Measurements from ENCODE around the gene OR1L1. TPM values are rescaled to one million over a fixed set of nuclear protein-coding genes. Genes with fewer than 3 reads are reported as not detected.
A peak's percentile ranks its signal among the peaks of the same experiment; 100 is the strongest.

OR1L1 gene, protein sequence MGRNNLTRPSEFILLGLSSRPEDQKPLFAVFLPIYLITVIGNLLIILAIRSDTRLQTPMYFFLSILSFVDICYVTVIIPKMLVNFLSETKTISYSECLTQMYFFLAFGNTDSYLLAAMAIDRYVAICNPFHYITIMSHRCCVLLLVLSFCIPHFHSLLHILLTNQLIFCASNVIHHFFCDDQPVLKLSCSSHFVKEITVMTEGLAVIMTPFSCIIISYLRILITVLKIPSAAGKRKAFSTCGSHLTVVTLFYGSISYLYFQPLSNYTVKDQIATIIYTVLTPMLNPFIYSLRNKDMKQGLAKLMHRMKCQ
- not detected in 2 replicates for total RNA-seq
- polyA plus RNA-seq (2012): not detected

DNA sequence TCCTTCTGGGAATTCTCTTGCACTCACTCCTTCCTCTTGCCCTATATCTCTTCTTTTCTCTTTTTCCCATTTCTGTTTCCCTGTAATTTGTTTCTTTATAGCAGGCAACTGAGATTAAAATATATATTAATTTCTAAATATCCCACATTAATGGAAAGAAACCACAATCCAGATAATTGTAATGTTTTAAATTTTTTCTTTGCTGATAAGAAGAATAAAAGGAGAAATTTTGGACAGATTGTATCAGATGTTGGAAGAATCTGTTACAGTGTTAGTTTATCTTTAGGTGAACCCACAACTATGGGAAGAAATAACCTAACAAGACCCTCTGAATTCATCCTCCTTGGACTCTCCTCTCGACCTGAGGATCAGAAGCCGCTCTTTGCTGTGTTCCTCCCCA lies at the start of gene OR1L1:
Gene OR1L1 (plus strand): TSS at position 301 of the 400 bp plus-strand sequence. CDS start 0 bp downstream, at position 301.
- no peak for DNase-seq (ENCODE audit: low read depth)

DNA sequence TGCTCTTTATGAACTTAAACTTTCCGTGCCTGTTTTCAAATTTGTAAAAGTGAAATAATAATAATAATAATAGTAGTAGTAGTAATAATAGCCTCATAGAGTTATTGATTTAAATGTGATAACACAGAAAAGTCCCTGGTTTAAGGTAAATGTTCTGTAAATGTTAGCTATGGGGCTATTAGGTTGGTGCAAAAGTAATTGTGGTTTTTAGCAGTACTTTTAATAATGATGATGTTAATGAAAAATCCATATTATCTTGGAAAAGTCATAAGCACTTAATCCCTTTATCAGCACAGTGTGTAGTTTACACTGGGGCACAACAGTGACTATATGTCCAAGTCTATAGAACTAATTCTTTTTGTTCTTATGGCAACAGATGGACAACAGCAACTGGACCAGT lies 47.2 kb upstream of the OR1L1 start, which contains the start of gene OR1Q1:
Gene OR1Q1 (plus strand): TSS at position 377 of the 400 bp plus-strand sequence. CDS start 0 bp downstream, at position 377.
- DNase-seq (ENCODE audit: low read depth): no peak

DNA sequence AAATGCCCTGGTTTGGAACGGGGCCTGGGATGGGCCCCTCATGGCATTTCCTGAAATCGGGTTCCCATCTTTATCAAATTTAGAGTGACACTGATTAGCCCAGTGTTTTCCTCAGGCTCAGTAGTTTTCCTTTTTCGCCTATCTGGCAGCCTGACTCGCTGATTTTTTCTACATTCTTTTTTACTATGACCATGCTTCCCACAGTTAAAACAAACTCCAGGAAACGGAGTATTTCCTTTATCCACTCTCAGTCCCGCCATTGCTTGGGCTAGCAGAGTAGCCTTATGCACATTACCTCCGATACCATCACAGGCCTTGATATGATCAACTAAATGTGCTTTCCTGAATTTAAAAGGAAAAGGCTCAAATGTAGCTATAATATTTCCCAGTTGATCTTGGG lies 41.5 kb upstream of the OR1L1 start:
- DNase-seq (ENCODE audit: low read depth): no peak

DNA sequence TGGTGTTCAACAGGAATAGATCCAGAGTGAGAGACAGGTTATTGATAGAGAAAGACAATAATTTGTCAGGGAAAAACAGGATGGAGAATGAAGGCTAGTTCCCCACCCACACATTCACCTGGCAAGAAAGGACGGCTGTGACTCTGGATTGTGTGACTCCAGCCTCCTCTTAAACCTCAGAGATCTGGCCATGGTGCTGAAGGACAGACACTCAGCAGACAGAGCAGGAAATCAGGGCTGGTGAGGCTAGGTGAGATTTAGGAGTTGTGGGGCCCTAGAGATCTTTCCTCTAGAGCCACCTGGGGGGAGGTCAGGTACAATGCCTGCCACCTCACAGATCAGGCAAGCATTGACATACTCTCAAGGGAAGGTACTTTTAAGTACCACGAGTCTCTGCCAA lies 19.3 kb upstream of the OR1L1 start:
- DNase-seq (ENCODE audit: low read depth): peak; percentile 28

DNA sequence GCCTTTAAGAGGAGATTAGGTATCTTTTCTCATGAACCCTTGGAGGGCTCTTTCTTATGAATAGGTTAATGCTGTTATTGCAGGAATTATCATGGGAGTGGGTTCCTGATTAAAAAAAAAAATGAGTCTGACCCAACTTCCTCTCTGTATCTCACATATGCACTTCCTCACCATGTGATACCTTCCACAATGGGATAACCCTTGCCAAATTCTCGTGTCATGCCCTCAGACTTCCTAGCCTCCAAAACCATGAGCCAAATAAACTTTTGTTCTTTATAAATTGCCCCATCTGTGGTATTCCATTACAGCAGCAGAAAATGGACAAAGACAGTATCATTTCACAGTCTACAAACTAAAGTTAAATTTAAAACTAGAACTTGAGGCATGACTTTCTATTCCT lies 5.1 kb upstream of the OR1L1 start:
- no peak for DNase-seq (ENCODE audit: low read depth)

DNA sequence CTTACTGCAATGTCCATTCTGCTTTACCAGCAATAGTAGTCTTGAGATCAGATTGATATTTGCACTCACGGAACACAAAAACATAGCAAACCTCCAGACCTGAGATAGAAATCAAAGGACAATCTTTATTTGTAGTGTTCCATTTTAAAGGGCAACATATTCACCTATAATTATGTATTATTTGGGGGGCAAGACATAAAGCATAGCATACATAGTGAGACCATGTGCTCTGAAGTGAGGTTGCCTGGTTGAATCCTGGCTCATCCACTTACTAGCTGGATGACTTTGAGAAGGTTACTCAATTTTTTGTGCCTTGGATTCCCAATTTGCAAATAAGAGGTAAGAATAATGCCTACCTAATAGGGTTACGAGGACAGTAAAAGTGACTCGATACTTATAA lies 4.0 kb upstream of the OR1L1 start, which contains the start of gene OR1B1:
Gene OR1B1 (minus strand): TSS at position 101 of the 400 bp plus-strand sequence.
- no peak for DNase-seq (ENCODE audit: low read depth)

DNA sequence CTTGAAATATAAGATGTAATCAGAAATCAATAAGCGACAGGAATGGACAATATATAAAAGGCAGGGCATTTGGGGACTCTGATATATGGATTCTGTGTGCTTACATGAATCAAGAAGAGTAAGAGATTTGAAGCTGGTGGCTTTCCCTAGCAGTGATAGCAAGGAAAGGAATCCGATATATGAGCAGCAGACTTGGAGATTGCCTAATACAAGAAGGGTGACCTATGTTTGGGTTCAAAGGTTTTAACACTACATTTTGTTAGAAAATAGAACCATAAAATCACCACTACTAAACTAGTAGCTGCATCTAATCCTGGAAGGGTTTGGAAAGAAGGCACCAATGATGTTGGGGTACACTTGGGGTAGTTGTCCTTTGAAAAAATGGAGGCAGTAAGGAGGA lies 11.0 kb downstream of the OR1L1 start:
- DNase-seq (ENCODE audit: low read depth): no peak

DNA sequence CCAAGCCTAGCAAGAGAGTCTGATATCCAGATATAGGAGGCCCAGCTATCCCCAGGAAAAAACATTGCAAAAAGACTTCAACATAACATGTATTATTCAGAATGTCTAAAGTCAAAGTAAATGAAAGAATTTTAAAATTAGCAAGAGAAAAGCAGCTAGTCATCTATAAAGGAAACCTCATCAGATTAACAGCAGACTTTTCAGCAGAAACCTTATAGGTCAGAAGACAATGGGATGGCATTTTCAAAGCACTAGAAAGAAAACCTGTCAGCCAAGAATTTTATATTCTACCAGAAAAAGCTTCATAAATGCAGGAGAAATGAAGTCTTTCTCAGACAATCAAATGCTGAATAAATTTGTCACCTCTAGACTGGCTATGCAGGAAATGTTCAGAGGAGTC lies 23.3 kb downstream of the OR1L1 start:
- no peak for DNase-seq (ENCODE audit: low read depth)

DNA sequence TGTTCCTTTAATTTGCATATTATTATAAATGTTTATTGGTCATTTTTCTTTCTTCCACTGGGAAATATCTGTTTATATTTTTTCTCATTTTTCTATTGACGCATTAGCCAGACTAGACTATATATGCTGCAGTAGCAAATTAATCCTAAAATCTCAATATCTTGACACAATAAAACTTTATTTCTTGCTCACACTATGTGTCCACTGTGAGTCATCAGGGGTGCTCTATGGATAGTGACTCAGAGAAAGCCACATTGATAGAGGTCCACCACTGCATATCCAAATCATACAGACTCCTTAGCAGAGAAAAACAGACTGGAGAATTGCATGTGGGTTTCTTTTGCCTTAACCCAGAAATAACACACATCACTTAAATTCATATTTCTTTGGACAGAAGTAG lies 34.2 kb downstream of the OR1L1 start:
- DNase-seq (ENCODE audit: low read depth): no peak

Other genes starting within 250 kb of the OR1L1 start
- gene OR1J1, start 183.8 kb upstream of the OR1L1 start, total RNA-seq: not detected in 2 replicates
- gene OR1J2, start 150.9 kb upstream of the OR1L1 start, total RNA-seq: not detected in 2 replicates
- gene OR1J4, start 142.6 kb upstream of the OR1L1 start, total RNA-seq: not detected in 2 replicates
- gene OR1N1, start 134.4 kb upstream of the OR1L1 start, total RNA-seq: not detected in 2 replicates
- gene OR1N2, start 108.6 kb upstream of the OR1L1 start, total RNA-seq: not detected in 2 replicates
- gene OR1L8, start 78.3 kb upstream of the OR1L1 start, total RNA-seq: not detected in 2 replicates
- gene OR1Q1, start 47.0 kb upstream of the OR1L1 start, total RNA-seq: not detected in 2 replicates
- gene OR1B1, start 4.1 kb upstream of the OR1L1 start, total RNA-seq: not detected in 2 replicates
- gene OR1L3, start 13.4 kb downstream of the OR1L1 start, total RNA-seq: not detected in 2 replicates
- not detected in 2 replicates for gene OR1L4, start 62.3 kb downstream of the OR1L1 start, total RNA-seq
- not detected in 2 replicates for gene OR1L6, start 80.6 kb downstream of the OR1L1 start, total RNA-seq
- not detected in 2 replicates for gene OR5C1, start 127.2 kb downstream of the OR1L1 start, total RNA-seq
- gene OR1K1, start 138.4 kb downstream of the OR1L1 start, total RNA-seq: not detected in 2 replicates
- gene PDCL, start 166.9 kb downstream of the OR1L1 start, total RNA-seq: 15.1 and 17.6 TPM in 2 replicates
- gene RC3H2, start 243.6 kb downstream of the OR1L1 start, total RNA-seq: 89.2 and 130 TPM in 2 replicates

Data from myocyte (in vitro differentiated cells).